GM18858 (cell line): ENCODE data around the gene ATF7.
"Not testable (repeated sequence)": the region's sequence is repeated elsewhere in the genome, so short reads cannot be mapped to it uniquely, and the experiment has no call there.

Source experiments
- ATAC-seq: cut with Tn5 transposase; IDR thresholded peaks from one replicate; pipeline ENCODE4 v1.9.1; 2021; ENCODE audit not compliant: unreplicated experiment

Gene ATF7

GRCh38 chr12:53598971-53599370, 27.2 kb downstream of the ATF7 start:
- ATAC-seq = not testable (repeated sequence)

GRCh38 chr12:53596920-53597363, 29.2 kb downstream of the ATF7 start:
- ATAC-seq = no peak

GRCh38 chr12:53594897-53595615, 31.1 kb downstream of the ATF7 start:
- ATAC-seq = no peak

- no peak for ATAC-seq
These were observed 32.5 kb downstream of the ATF7 start for GRCh38 chr12:53593707-53594106.

- no peak for ATAC-seq
These were observed 33.2 kb downstream of the ATF7 start for GRCh38 chr12:53593031-53593430.

GRCh38 chr12:53592426-53592825, 33.8 kb downstream of the ATF7 start:
- no peak for ATAC-seq

- no peak for ATAC-seq
These were observed 34.6 kb downstream of the ATF7 start for GRCh38 chr12:53591301-53592206.

- no peak for ATAC-seq
These were observed 35.5 kb downstream of the ATF7 start for GRCh38 chr12:53590652-53591051.

GRCh38 chr12:53589915-53590314, 36.3 kb downstream of the ATF7 start:
- no peak for ATAC-seq

- no peak for ATAC-seq
These were observed 36.8 kb downstream of the ATF7 start for GRCh38 chr12:53589423-53589822.

GRCh38 chr12:53588123-53588522, 38.1 kb downstream of the ATF7 start:
- ATAC-seq = no peak

- no peak for ATAC-seq
These were observed 39.4 kb downstream of the ATF7 start for GRCh38 chr12:53586745-53587144.

- ATAC-seq = no peak
These were observed 40.6 kb downstream of the ATF7 start for GRCh38 chr12:53585448-53586125.

- peak; percentile 57 for ATAC-seq
These were observed 46.6 kb downstream of the ATF7 start for GRCh38 chr12:53579545-53579955.

- no peak for ATAC-seq
These were observed 47.4 kb downstream of the ATF7 start for GRCh38 chr12:53578783-53579182.

GRCh38 chr12:53577941-53578352, 48.2 kb downstream of the ATF7 start:
- ATAC-seq = peak; percentile 73

- ATAC-seq = no peak
These were observed 50.5 kb downstream of the ATF7 start for GRCh38 chr12:53575502-53576249.

GRCh38 chr12:53572134-53572758, 53.9 kb downstream of the ATF7 start:
- ATAC-seq = no peak

GRCh38 chr12:53571295-53571694, 54.9 kb downstream of the ATF7 start:
- ATAC-seq = no peak

GRCh38 chr12:53568809-53569557, 57.2 kb downstream of the ATF7 start:
- no peak for ATAC-seq
